NCI-H460 (cell line): ENCODE data around the gene SEMG2. TPM values are rescaled to one million over a fixed set of nuclear protein-coding genes. Genes with fewer than 3 reads are reported as not detected.

Experiments
- DNase-seq: peaks from one replicate; pipeline ENCODE4 v3.0.0-alpha.2; 2016; ENCODE audit warnings: low read depth; ENCODE audit errors: extremely low read depth
- total RNA-seq: library from RNA; depleted of rRNA; stranded (reverse); fragments of >200 nt; shearing (Covaris generic); gene quantifications from 2 replicates; pipeline ENCODE4 v1.2.3, GENCODE V29; 2014

Gene SEMG2
- total RNA-seq, 1 experiment from 2014 or later = not detected

DNA sequence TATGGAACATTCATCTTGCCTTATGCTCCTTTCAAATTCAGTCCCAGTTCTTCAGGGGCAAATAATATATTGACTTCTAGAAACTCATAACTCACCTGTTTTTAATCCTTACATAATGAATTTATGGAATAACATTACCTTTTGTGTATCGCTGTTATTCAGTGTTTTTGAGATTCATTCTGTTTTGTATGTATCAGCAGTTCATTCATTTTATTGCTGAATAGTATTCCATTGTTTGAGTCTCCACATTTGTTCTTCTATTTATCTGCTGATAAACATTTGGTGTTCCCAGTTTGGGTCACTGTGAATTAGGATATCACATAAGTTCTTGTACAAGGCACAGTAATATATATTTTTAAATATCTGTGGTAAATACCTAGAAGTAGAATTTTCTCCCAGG lies 5.1 kb downstream of the SEMG2 start:
- DNase-seq = no peak

DNA sequence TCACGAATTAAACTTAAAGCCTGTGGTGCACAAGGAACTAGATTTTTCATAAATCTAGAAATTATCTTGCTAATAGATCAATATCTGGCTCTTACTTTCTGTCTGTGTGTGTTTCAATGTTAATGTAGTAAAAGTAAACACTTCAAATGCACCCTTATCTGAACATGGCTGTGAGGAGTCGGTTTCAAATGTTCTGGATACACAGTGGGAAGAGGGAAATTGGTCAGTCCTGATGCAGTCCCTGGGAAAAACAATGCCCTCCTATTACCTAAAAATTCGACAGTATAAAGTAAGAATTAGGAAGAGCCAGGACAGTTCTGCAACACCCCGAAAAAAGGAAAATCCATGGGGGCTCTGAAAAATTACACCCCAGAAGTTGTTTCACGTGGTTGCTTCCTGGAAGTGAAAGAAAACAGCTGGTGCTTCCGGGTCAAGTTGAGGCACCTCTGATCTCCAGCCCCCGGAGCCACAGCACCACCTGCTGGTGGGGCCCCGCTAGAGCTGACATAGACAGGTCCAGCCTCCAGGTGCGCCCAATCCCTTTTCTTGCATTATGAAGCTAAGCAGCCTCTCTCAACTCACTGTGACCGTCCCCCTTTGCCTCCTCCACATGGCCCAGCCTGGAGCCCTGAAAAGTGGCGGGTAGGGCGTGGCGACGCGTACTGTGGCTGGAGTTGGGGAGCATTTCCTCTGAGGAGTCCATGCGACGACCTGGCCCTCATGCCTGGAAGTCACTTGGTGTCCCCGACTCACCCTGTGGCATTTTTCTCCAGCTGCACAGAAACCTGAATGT lies 8.3 kb downstream of the SEMG2 start:
- DNase-seq = peak; percentile 13

DNA sequence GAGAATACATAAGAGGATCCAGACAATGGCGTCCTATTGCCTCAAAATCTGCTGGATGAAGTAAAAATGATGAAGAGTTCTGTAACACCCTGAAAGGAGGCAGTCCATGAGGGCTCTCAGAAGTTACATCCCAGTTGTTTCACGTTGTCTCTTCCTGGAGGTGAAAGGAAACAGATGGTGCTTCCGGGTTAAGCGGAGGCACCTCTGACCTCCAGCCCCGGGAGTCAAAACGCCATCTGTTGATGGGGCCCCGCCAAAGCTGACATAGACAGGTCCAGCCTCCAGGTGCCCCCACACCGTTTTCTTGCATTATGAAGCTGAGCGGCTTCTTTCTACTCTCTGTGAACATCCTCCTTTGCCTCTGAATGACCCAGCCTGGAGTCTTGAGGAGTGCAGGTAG lies 9.5 kb downstream of the SEMG2 start:
- DNase-seq = no peak

DNA sequence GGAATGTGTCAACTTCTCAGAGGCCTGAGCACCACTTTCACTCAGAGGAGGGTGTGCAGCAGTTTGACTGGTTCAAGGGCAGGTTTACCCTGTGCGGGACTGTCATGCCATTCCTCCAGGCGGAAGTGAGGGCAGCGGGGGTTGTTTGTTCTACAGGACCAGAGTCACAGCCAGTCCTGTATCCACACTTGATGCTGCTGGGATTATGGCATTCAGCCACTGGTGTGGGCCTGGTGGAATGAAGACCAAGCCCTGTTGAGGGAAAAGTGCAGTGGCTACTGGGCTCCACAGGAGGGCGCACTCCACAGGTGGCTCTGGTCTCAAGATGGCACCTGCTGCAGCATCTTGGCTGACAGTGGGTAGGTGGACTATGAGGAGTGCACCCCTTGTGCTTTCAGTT lies 14.8 kb downstream of the SEMG2 start:
- DNase-seq = no peak

DNA sequence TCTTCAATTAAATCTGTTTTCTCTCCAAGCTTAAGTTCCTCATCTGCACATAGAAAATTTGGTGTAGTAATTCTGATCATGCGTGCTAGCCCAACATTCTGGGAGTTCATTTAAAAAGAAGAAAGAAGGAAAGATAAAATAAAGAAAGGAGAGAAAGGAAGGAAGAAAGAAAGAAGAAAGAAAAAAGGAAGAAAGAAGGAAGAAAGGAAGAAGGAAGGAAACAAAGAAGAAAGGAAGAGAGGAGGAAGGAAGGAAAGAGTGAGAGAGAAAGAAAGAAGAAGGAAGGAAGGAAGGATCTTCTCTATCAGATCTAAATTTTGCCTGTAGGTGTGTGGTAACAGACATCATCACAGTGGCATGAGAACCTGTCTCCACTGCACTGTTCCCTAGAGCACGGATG lies 17.0 kb downstream of the SEMG2 start:
- no peak for DNase-seq

DNA sequence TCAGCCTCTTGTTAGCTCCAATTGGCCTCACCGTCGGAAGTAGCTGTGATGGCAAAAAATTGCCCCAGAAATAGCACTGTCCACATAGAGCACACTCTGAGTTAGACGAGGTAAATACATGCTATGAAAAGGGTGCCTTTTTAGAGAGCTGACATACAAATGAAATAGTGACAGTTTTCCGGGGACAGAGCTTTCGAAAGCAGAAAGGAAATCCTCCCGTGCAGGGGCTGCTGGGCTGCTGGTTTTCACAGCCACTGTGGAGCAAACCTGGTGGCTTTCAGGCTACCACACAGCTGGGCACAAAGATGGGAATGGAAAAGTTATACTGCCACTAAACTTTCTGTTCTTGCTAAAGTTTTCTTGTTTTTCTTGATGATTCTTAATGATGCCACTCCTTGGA lies 24.9 kb downstream of the SEMG2 start:
- no peak for DNase-seq

DNA sequence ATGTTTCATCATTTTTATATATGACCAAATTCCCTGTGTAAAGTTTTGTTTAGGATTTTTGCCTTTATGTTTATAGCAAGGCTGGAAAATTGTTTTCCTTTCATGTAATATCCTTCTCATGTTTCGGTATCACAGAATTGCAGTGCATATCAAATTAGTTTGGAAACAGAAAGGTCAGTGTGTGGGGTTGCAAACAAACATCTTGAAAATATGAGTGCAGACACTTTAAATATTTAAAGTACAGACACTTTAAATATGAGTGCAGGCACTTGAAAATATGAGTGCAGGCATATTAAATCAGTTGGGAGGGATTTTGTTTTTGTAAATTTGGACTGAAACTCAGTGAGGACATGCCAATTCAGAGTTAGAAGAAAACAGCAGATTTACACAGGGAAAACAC lies 26.7 kb downstream of the SEMG2 start:
- DNase-seq = no peak

DNA sequence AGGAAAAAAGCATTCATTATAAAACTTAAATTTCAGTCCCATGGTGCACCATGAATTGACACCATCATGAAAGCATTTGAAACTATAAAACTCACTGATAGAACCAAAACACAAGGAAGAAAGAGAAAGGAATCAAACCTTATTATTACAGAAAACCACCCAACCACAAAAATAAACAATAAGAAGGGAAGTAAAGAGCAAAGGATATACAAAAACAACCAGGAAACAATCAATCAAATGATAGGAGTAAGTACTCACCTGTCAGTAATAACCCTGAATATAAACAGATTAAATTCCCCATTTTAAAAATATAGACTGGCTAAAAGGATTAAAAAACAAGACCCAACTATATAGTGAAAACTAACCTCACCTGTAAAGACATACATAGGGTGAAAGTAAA lies 27.4 kb downstream of the SEMG2 start:
- no peak for DNase-seq

DNA sequence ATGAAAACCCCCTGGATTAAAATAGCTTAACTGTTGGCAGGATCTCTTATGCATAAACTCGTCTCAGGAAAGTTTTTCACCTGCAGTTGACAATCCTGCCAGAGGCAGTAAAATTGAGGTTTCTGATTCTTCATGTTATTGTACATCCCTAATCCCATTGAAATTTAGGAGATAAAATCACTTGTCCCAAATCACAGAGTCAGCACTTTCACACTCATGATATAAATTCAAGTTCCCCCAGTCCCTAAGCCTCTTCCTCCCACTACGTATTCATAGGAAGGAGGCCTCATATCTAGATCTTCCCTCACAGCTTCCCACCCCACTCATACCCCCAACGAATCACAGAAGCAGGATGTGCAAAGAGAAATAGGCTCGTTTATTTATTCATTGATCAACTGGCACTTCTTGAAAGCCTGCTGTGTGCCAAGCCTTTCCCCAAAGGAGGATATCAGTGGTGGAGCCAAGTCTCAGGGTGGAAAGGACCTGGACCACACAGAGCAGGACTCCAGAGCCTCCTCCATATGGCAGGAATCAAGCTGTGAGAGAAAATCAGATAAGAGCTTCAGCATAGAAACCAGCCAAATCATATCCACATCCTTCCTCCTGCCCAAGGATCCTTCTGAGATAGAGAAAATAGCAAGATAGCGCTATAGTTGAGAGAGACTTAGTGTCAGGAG lies 30.8 kb downstream of the SEMG2 start:
- no peak for DNase-seq

DNA sequence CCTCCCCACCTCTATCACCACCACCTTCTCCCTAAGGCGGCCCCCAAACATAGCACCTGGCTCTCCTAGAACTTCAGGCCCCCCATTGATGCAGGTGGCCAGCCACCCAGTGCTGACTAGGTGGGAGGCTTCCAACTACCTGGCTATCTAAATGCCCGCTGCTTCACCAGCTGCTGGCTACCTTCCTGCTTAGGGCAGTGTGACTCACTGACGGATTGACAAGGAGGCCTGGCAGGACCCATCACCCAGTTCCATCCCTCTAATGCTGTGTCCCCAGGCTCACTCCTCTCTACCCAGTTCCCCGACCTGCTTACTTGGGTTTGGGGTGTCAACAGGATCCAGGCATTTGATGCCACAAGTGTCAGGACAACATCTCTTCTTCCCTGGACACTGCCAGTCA lies 32.1 kb downstream of the SEMG2 start:
- DNase-seq = no peak

DNA sequence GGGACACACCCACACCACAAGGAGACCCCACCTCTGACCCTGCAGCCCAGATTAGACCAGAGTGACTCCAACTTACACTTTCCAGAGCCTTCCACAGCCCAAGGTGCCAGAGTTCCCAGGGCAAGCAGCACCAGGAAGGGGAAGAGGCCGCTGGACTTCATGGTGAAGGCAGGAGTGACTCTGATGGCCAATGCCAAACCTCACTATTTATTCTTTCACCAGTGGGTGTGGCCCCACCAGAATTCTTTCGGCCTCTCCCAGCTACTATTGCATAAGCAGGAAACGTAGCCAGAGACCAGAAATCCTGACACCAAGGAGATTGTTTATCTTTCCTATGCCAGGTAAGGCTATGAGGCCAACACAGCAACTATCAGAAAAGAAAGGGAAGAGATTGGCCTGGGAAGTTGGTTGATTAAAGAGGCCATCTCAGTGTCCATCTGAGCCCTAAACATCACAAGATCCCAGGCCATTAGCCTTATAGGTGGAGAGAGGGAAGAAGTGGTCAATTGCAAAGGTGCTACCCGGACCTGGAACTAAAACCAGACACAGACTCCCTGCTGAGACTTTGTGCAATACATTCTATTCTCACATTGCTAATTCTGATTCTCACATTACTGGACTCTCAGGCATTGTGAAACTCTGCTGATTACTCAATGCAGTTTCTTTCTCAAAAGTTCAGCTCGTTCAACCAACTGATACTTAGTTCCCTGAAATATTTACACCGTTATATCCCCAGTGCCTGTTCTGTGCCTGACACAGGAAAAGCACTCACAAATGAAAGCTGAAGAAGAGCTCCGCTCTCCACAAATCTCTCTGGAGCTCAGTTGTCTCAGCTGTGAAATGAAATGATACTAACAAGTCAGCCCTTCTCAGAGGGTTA lies 33.5 kb downstream of the SEMG2 start, which contains the start of gene SLPI:
Gene SLPI, minus strand, starts transcription at position 182 of the 880 bp plus-strand sequence. Its CDS starts 21 bp downstream, at position 161.
- DNase-seq = peak; percentile 71

DNA sequence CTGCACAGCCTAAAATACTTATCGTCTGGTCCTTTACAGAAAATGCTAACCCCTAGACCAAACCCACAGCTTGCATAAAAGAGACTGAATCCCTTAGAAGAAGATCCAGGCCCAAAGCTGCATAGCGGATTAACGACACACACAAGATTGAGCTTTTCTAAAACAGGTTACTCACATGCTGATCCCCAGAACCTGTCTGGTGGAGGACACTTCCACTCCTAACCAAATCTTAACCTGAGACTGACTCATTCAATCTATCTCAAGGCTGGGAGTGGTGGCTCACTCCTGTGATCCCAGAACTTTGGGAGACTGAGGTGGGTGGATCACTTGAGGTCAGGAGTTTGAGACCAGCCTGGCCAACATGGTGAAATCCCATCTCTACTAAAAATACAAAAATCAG lies 36.0 kb downstream of the SEMG2 start:
- no peak for DNase-seq

DNA sequence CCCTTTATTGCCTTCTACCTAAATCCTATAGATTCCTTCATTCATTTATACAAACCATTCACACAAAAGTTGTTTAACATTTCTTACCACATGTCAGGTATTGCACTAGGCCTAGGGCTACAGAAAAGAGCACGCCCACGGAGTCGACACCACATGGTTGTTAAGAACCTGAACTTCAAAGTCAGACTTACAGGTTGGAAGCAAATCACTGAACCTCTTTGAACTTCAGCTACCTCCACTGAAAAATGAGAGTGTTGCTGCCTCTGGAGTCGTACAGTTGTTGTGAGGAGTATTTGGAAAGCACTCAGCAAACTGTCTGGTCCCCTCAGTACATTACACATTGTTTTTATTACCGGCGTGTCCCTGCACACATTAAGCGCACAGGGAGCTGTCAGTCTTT lies 36.5 kb downstream of the SEMG2 start:
- no peak for DNase-seq

DNA sequence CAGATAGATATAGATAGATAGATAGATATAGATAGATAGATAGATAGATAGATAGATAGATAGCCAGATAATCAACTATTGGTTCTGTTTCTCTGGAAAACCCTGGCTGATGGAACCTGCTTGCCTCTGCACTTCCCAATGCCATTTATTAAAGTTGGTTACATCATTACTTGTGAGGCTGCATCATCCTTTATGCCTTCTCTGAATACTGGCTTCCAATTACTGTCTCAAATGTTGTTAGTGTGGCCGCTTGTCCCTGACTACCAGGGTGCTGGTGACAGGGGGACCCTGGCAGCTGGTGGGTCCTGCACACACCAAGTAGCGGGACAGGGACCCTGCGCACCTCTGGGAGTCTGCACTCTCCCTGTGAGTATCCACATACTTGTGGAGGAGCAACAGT lies 37.1 kb downstream of the SEMG2 start:
- no peak for DNase-seq

DNA sequence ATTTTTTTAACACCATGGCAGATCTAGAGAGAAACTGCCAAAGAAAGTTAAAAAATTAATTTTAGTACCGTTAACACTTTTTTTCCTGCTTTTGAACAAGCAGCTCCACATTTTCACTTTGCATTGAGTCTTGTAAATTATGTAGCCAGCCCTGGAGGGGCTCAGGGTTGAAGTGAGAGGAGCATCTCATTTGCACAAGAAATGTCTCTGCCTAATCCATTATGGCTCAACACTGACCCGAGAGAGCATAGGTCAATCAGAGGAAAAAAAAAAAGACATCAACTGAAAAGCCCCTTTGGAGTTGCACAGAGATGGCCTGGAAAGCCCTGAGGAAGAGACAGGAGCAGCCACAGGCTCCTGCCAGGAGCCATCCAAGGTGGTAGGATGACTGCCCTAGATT lies 37.5 kb downstream of the SEMG2 start:
- no peak for DNase-seq

DNA sequence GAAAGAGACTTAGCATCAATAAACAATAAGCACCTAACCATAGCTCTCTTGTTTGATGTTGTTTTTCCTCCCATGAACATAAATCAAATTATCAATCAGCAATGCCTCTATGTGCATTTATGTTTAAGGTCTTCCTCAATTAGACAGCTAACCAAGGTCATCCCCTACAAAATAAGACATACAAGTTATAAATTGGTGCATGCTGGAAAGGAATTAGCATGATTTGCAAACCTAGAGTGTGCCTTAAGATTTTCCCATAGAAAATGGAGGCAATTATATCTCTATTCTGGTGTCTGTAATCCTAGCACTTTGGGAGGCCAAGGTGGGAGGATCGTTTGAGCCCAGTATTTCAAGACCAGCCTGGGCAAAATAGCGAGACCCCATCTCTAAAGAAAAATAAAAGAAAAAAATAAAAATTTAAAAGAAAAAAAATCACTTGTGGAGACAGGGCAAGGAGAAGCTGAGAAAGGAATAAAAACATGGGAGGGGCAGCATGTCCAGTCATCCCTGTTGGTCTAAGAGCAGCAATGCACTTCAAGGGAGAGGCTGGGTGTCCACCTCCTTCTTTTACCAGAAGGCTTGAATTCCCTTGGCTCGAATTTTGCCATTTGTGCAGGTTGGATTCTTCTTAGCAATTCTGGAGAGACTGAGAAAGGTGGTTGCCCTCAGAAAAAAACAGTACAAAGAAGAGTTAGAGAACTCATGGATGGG lies 42.5 kb downstream of the SEMG2 start:
- no peak for DNase-seq

DNA sequence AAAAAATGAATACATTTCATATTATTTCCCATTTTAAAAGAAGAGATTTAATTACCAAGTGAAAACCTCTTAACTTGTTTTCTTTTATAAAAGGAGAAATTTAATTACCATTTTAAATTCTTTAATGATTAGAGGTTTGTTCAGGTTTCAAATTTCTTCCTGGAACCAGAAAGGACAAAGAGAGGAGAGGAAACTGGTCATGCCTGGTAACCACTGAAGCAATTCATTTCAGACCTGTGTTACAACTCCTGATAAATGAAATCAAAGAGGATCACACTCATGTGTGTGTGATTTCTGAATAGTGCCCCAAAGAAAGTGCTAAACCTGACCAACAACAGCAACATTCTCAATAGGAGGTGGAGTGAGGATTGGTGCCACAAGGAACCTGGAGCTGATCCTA lies 45.8 kb downstream of the SEMG2 start:
- no peak for DNase-seq

DNA sequence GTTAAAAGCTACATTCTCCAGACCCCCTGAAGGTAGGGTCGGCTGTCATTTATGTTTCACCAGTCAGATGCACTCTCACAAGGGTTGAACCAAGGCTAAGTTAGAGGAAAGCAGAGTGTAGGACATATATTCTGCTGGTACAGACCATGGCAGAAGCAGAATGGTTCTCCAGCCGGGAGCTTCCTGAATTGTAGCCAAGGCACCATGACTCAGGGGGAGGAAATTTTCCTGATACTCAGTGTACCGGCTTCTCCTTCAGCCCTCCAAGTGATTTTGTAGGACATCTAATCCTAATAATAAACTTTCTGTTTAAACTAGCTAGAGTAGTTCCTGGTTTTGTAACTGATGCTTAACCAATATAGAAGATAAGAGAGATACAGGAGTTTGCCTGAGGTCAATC lies 47.4 kb downstream of the SEMG2 start:
- DNase-seq = no peak

DNA sequence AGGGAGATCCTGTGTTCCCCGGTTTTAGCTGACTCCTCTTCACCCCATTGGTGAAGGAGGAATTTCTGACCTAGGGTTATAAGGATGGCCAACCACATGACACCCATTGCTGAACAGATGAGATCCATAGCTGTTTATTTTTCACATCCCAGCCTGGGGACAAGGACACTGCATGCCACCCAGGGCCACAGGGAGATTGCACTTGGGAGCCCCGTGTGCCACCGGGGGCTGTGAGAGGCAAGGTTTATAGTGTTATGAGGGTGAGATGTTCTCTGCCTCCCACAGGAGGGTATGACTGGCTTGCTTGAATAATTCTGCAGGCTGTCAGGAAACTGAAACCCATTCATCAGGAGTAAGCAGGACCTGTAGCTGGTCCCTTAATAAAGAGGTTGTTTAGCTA lies 47.9 kb downstream of the SEMG2 start:
- no peak for DNase-seq

DNA sequence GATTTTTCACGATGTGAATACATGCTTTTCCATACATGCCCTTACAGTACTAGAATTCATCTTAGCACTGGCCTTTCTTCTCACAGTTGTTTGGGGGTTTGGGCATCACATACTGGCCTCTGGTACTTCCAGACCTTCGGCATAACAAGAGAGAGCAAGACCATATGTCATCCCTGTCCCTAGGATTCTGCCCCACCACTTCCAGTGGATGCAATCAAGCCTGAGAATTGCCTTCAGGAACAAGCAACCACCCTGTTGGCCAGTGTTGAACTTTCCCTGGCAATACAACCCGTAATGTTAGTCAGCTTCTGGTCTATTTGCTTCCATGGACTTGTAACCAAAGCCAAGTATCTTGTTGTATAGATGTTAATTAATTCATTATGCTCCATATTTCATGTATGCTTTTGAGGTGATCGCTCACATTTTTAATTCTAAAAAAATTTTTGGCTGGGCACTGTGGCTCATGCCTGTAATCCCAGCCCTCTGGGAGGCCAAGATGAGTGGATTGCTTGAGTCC lies 48.6 kb downstream of the SEMG2 start:
- DNase-seq = no peak
